Hepatocyte (in vitro differentiated cells): ENCODE results near the gene NEURL4. TPM values are rescaled to one million over a fixed set of nuclear protein-coding genes. Genes with fewer than 3 reads are reported as not detected.

ENCODE experiments used
- DNase-seq: peaks from one replicate; pipeline ENCODE4 v3.0.0-alpha.2; 2016; ENCODE audit warnings: low spot score
- H2AFZ ChIP-seq: fragments of 200-600 bp; sonication (generic); 2 replicates; pipeline ENCODE4 v1.6.0; 2016; ENCODE audit warnings: antibody characterized with exemption, mild to moderate bottlenecking
- H3K27ac ChIP-seq: fragments of 200-600 bp; sonication (generic); 2 replicates; pipeline ENCODE4 v1.5.1; 2016; ENCODE audit warnings: mild to moderate bottlenecking
- H3K27me3 ChIP-seq: fragments of 200-600 bp; sonication (generic); 2 replicates; pipeline ENCODE4 v1.6.1; 2016
- H3K36me3 ChIP-seq: fragments of 200-600 bp; sonication (generic); replicated peaks from 2 replicates; pipeline ENCODE4 v1.5.1; 2016; ENCODE audit warnings: low read depth; ENCODE audit not compliant: insufficient read depth
- H3K4me1 ChIP-seq: fragments of 200-600 bp; sonication (generic); 2 replicates; pipeline ENCODE4 v1.5.1; 2016; ENCODE audit warnings: mild to moderate bottlenecking, moderate library complexity; ENCODE audit not compliant: insufficient read depth
- H3K4me2 ChIP-seq: fragments of 200-600 bp; sonication (generic); 2 replicates; pipeline ENCODE4 v1.6.0; 2016
- H3K4me3 ChIP-seq: fragments of 200-600 bp; sonication (generic); 2 replicates; pipeline ENCODE4 v1.5.1; 2016; ENCODE audit warnings: mild to moderate bottlenecking
- H3K79me2 ChIP-seq: fragments of 200-600 bp; sonication (generic); 2 replicates; pipeline ENCODE4 v1.6.0; 2017; ENCODE audit warnings: mild to moderate bottlenecking
- H3K9me2 ChIP-seq: fragments of 200-600 bp; sonication (generic); replicated peaks from 2 replicates; pipeline ENCODE4 v1.6.0; 2017; ENCODE audit warnings: mild to moderate bottlenecking; ENCODE audit not compliant: insufficient read depth
- H3K9me3 ChIP-seq: fragments of 200-600 bp; sonication (generic); 2 replicates; pipeline ENCODE4 v1.5.1; 2016; ENCODE audit warnings: low read depth, mild to moderate bottlenecking
- H4K20me1 ChIP-seq: fragments of 200-600 bp; sonication (generic); 2 replicates; pipeline ENCODE4 v1.6.0; 2016; ENCODE audit warnings: mild to moderate bottlenecking; ENCODE audit not compliant: insufficient read depth, poor library complexity, severe bottlenecking
- CTCF ChIP-seq: fragments of 200-600 bp; sonication (generic); IDR thresholded peaks from 2 replicates; pipeline ENCODE4 v1.5.1; 2016; ENCODE audit warnings: antibody characterized with exemption, mild to moderate bottlenecking; ENCODE audit not compliant: poor library complexity
- EZH2 ChIP-seq: fragments of 200-600 bp; sonication (generic); IDR thresholded peaks from 2 replicates; pipeline ENCODE4 v1.6.1; 2016; ENCODE audit warnings: antibody characterized with exemption, mild to moderate bottlenecking, borderline replicate concordance
- EZH2phosphoT487 ChIP-seq: fragments of 200-600 bp; sonication (generic); IDR thresholded peaks from one replicate; pipeline ENCODE4 v1.6.1; 2018; ENCODE audit warnings: antibody characterized with exemption, mild to moderate bottlenecking, low read depth, moderate library complexity; ENCODE audit not compliant: unreplicated experiment, severe bottlenecking
- WGBS: methylation state at CpG from one replicate; pipeline ENCODE4 v1.1.6; 2016; ENCODE audit warnings: low lambda C conversion rate; ENCODE audit errors: missing lambda C conversion rate; 5-methylcytosine and 5-hydroxymethylcytosine counted together
- polyA plus RNA-seq: library from polyadenylated mRNA; unstranded; fragments of >200 nt; fragmentation: Nextera tagmentation; extraction: Ambion mirVana; gene quantifications from 2 replicates; pipeline ENCODE4 v1.2.1, GENCODE V29; 2016
- total RNA-seq: library from RNA; depleted of rRNA; stranded (reverse); fragments of >200 nt; gene quantifications from 2 replicates; pipeline ENCODE4 v1.2.3, GENCODE V29; 2014

The NEURL4 gene
- total and polyA plus RNA-seq, 2 experiments from 2014 or later = 9.5 to 9.6 TPM

GRCh38 chr17:7348478-7349242 is 19.5 kb upstream of the NEURL4 start:
- WGBS = 89% methylated on average over 18 of the region's 19 CpGs

DNA sequence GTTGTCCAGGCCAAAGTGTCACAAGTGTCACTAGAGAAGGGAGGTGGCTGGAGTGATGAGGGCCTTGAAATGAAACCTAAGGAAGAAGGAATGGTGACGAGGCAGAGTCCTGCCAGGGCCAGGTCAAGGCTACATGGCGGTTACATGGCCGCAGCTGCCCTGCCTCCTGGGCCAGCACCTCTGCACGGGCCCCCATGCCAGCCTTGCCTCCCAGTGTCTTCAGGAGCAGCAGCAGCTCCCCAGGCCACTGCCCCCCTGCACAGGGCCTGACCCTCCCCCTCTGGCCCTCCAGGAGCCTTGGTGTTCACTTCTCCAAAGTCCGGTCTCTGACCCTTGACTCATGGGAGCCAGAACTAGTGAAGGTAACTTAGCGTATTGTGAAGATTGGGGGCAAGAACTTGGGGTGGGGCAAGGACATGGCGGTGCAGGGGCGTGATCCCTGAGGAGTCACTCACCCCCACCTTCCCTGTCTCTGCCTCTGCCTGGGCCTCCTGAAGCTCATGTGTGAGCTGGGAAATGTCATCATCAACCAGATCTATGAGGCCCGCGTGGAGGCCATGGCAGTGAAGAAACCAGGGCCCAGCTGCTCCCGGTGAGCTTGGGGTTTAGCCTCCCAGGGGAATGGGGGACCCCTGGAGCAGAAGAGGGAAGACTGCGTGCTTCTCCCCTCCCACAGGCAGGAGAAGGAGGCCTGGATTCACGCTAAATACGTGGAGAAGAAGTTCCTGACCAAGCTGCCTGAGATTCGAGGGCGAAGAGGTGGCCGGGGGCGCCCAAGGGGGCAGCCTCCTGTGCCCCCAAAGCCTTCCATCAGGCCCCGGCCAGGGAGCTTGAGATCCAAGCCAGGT is 18.7 kb upstream of the NEURL4 start:
- peaks cover 8% of the 10 kb centered on the region for H3K79me2 ChIP-seq
- H3K4me3 ChIP-seq = no peak overlapping the region
- WGBS = 86% methylated on average over 19 of the region's 19 CpGs
- peaks cover 5% of the 10 kb centered on the region for H4K20me1 ChIP-seq
- no peaks in the 10 kb centered on the region for H3K27me3 ChIP-seq
- TF ChIP-seq EZH2 = no peak
- no peak for TF ChIP-seq EZH2phosphoT487
- TF ChIP-seq CTCF = no peak
- H3K36me3 ChIP-seq = no peaks in the 10 kb centered on the region
- H2AFZ ChIP-seq = no peak overlapping the region
- no peak for DNase-seq
- no peak overlapping the region for H3K4me2 ChIP-seq
- H3K27ac ChIP-seq = peak overlapping the region; percentile 44
- H3K9me2 ChIP-seq = no peaks in the 10 kb centered on the region
- H3K9me3 ChIP-seq = no peaks in the 10 kb centered on the region
- H3K4me1 ChIP-seq = peaks cover 16% of the 10 kb centered on the region

More at GRCh38 chr17:7348478-7349242, 19.5 kb upstream of the NEURL4 start:
- TF ChIP-seq EZH2 (no peak), CTCF (no peak), EZH2phosphoT487 (no peak)
- Histone ChIP-seq H3K4me1 (peaks cover 23% of the 10 kb centered on the region), H3K4me2 (peak overlapping the region; percentile 94), H3K27ac (peak overlapping the region; percentile 96), H4K20me1 (peaks cover 5% of the 10 kb centered on the region), H3K27me3 (no peaks in the 10 kb centered on the region), H3K4me3 (no peak overlapping the region), H3K9me3 (no peaks in the 10 kb centered on the region), H3K9me2 (no peaks in the 10 kb centered on the region), H3K79me2 (peaks cover 16% of the 10 kb centered on the region), H2AFZ (no peak overlapping the region), H3K36me3 (no peaks in the 10 kb centered on the region)
- peak; percentile 8 for DNase-seq

- no peak overlapping the region for H3K4me3 ChIP-seq
- 92% methylated on average over 18 of the region's 18 CpGs for WGBS
- no peak for DNase-seq
- H3K9me2 ChIP-seq = no peaks in the 10 kb centered on the region
- no peaks in the 10 kb centered on the region for H3K27me3 ChIP-seq
- H3K79me2 ChIP-seq = no peaks in the 10 kb centered on the region
- H4K20me1 ChIP-seq = peaks cover 5% of the 10 kb centered on the region
- H3K4me2 ChIP-seq = no peak overlapping the region
- H3K9me3 ChIP-seq = no peaks in the 10 kb centered on the region
- TF ChIP-seq CTCF (no peak), EZH2phosphoT487 (no peak), EZH2 (no peak)
- H3K4me1 ChIP-seq = peaks cover 12% of the 10 kb centered on the region
- no peaks in the 10 kb centered on the region for H3K36me3 ChIP-seq
- H2AFZ ChIP-seq = no peak overlapping the region
- H3K27ac ChIP-seq = no peak overlapping the region
Measured at GRCh38 chr17:7346761-7347614, 17.9 kb upstream of the NEURL4 start.
